ENCODE measurements around the gene ATP2C2.

Gene ATP2C2

DNA sequence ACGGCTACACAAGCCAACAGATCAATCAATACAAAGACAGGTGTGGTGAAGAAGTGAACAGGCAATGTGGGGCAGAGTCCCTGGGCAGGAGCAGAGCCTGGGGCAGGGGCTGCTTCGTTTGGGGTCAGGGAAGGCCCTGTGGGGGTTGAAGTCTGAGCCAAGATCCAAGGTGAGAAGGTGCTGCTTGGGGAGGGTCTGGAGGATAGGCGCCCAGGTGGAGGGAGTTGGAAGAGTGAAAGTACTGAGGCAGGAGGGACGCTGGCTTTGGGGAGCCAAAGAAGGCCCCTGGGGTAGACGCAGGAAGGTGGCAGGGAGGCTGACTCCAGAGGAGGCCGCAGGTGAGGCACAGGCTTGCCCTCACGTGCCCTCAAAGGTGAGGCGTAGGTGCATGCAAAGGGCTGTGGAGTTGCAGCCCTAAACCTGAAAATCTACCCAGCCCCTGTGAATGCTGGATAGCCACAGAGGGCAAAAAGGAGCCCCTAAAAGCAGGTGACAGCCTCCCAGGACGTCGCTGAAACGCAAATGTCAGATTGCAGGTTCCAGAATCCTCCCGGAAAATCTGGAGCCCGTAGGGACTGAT, 40.3 kb upstream of the ATP2C2 start:
- TF ChIP-seq TAF1 (IDR thresholded peaks at IDR 0.05; ENCODE audit: borderline replicate concordance, insufficient read depth, low read length) (no peak), FOXP2 (optimal IDR thresholded peaks at IDR 0.05; ENCODE audit: borderline replicate concordance, extremely low read depth, extremely low read length, insufficient read depth) (no peak), POLR2AphosphoS5 (IDR thresholded peaks at IDR 0.05; ENCODE audit: low read depth, low read length) (no peak), SIN3A (IDR thresholded peaks at IDR 0.05; ENCODE audit: borderline replicate concordance, insufficient read depth, low read length) (no peak)
- TF ChIP-seq, protein P1, sequence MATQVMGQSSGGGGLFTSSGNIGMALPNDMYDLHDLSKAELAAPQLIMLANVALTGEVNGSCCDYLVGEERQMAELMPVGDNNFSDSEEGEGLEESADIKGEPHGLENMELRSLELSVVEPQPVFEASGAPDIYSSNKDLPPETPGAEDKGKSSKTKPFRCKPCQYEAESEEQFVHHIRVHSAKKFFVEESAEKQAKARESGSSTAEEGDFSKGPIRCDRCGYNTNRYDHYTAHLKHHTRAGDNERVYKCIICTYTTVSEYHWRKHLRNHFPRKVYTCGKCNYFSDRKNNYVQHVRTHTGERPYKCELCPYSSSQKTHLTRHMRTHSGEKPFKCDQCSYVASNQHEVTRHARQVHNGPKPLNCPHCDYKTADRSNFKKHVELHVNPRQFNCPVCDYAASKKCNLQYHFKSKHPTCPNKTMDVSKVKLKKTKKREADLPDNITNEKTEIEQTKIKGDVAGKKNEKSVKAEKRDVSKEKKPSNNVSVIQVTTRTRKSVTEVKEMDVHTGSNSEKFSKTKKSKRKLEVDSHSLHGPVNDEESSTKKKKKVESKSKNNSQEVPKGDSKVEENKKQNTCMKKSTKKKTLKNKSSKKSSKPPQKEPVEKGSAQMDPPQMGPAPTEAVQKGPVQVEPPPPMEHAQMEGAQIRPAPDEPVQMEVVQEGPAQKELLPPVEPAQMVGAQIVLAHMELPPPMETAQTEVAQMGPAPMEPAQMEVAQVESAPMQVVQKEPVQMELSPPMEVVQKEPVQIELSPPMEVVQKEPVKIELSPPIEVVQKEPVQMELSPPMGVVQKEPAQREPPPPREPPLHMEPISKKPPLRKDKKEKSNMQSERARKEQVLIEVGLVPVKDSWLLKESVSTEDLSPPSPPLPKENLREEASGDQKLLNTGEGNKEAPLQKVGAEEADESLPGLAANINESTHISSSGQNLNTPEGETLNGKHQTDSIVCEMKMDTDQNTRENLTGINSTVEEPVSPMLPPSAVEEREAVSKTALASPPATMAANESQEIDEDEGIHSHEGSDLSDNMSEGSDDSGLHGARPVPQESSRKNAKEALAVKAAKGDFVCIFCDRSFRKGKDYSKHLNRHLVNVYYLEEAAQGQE (IDR thresholded peaks at IDR 0.05; ENCODE audit: insufficient read depth in 1 of 2, low read depth in 2 of 2, low read length in 2 of 2), result no peak

DNA sequence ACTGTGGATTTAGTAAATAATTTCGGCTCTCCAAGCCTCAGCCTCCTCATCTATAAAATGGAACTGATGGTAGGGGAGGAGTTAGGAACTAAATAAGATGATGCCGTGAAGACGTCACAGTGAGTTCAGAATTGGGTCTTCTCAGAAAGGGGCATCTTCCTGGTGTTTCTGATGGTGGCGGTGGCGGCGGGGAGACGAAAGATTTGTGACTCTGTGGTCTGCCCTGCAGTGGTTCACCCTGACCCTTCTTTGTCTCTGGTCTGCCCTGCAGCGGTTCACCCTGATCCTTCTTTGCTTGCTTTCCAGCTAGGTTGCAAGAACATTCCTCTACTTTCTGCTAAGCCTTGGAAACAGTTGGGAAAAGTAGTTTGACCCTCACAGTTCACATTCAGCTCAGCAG, 39.3 kb upstream of the ATP2C2 start:
- TF ChIP-seq POLR2AphosphoS5 (IDR thresholded peaks at IDR 0.05; ENCODE audit: low read depth, low read length) (no peak), TAF1 (IDR thresholded peaks at IDR 0.05; ENCODE audit: borderline replicate concordance, insufficient read depth, low read length) (no peak), SIN3A (IDR thresholded peaks at IDR 0.05; ENCODE audit: borderline replicate concordance, insufficient read depth, low read length) (no peak), FOXP2 (optimal IDR thresholded peaks at IDR 0.05; ENCODE audit: borderline replicate concordance, extremely low read depth, extremely low read length, insufficient read depth) (no peak)
- TF ChIP-seq, protein P1 (IDR thresholded peaks at IDR 0.05; ENCODE audit: insufficient read depth in 1 of 2, low read depth in 2 of 2, low read length in 2 of 2), result no peak

DNA sequence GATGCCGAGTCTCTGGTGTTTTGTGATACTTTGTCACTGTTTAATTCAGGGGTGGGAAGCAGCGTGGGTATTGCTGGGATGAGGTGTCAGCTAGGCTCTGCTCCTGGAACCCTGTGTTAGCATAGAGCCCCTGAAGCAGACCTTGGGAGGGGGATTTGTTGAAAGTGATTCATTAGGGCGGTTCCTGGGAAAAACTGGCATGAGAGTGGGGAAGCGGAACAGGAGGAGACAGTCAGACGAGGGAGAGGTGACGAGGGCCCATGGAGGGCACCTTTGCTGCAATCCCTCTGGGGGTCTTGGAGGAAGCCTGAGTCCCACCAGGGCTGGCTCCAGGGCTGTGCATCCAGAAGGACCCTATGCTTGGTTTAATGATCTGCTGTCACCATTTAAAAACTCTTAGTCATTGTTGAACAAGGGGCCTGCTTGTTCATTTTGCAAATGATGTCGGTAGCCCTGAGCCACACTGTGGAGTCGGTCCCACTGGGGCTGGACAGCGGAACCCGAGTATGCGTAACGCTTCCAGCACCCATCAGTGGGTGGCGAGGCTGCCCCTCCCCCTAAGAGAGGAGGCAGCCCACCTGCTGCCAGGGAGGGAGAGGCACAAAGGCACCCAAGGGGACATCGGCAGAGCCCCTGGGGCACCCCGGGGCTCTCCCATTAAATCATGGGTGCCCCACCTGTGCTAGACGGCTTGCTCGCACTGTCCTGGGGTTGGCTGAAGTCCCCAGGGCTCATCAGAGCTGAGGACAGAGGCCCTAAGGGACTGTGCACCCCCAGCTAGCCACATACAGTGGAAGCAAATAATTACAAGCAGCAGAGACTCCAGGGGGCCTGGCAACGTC, 38.3 kb upstream of the ATP2C2 start:
- TF ChIP-seq POLR2AphosphoS5 (IDR thresholded peaks at IDR 0.05; ENCODE audit: low read depth, low read length) (no peak), SIN3A (IDR thresholded peaks at IDR 0.05; ENCODE audit: borderline replicate concordance, insufficient read depth, low read length) (no peak), FOXP2 (optimal IDR thresholded peaks at IDR 0.05; ENCODE audit: borderline replicate concordance, extremely low read depth, extremely low read length, insufficient read depth) (no peak), TAF1 (IDR thresholded peaks at IDR 0.05; ENCODE audit: borderline replicate concordance, insufficient read depth, low read length) (no peak)
- TF ChIP-seq, protein P1 (IDR thresholded peaks at IDR 0.05; ENCODE audit: insufficient read depth in 1 of 2, low read depth in 2 of 2, low read length in 2 of 2), result no peak

DNA sequence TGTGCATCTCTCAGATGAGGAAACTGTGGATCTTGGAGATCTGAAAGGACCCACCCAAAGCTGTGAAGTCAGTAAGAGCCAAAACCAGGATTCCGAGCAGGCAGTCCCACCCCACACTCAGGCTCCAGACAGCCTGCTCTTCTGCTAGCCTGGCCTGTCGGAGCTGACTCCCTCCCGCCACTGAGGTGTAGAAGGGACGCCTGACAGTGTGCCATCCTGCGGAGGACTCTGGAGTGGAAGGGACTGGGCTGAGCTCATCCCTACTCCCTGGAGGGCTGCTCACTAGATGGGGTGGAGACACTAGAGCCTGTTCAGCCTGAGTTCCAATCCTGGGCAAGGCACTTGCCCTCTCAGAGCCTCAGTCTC, 37.7 kb upstream of the ATP2C2 start:
- no peak for TF ChIP-seq POLR2AphosphoS5 (IDR thresholded peaks at IDR 0.05; ENCODE audit: low read depth, low read length)
- TF ChIP-seq TAF1 (IDR thresholded peaks at IDR 0.05; ENCODE audit: borderline replicate concordance, insufficient read depth, low read length), result no peak
- TF ChIP-seq FOXP2 (optimal IDR thresholded peaks at IDR 0.05; ENCODE audit: borderline replicate concordance, extremely low read depth, extremely low read length, insufficient read depth), result no peak
- TF ChIP-seq, protein P1 (IDR thresholded peaks at IDR 0.05; ENCODE audit: insufficient read depth in 1 of 2, low read depth in 2 of 2, low read length in 2 of 2), result no peak
- TF ChIP-seq SIN3A (IDR thresholded peaks at IDR 0.05; ENCODE audit: borderline replicate concordance, insufficient read depth, low read length), result no peak

Measured in PFSK-1 (cell line).